ENCODE data around the gene ARFGAP3.
"Not testable (repeated sequence)": the region's sequence is repeated elsewhere in the genome, so short reads cannot be mapped to it uniquely, and the experiment has no call there.

The ARFGAP3 gene

GRCh38 chr22:42760806-42761565 lies 96.1 kb downstream of the ARFGAP3 start:
- DNase-seq, result no peak

GRCh38 chr22:42758931-42759629 lies 98.0 kb downstream of the ARFGAP3 start:
- DNase-seq, result no peak

GRCh38 chr22:42755553-42755952 lies 101.5 kb downstream of the ARFGAP3 start:
- DNase-seq, result not testable (repeated sequence)

DNA sequence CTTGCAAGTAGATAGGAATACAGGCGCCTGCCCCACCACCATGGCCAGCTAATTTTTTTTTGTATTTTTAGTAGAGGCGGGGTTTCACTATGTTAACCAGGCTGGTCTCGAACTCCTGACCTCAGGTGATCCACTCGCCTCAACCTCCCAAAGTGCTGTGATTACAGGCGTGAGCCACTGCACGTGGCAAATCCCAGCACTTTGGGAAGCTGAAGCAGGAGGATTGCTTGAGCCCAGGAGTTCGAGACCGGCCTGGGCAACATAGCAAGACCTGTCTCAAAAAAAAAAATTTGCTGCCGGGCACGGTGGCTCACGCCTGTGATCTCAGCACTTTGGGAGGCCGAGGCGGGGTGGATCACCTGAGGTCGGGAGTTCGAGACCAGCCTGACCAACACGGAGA lies 102.0 kb downstream of the ARFGAP3 start:
- DNase-seq, result not testable (repeated sequence)

GRCh38 chr22:42754658-42755057 lies 102.4 kb downstream of the ARFGAP3 start:
- no peak for DNase-seq

GRCh38 chr22:42752912-42753311 lies 104.2 kb downstream of the ARFGAP3 start:
- no peak for DNase-seq

DNA sequence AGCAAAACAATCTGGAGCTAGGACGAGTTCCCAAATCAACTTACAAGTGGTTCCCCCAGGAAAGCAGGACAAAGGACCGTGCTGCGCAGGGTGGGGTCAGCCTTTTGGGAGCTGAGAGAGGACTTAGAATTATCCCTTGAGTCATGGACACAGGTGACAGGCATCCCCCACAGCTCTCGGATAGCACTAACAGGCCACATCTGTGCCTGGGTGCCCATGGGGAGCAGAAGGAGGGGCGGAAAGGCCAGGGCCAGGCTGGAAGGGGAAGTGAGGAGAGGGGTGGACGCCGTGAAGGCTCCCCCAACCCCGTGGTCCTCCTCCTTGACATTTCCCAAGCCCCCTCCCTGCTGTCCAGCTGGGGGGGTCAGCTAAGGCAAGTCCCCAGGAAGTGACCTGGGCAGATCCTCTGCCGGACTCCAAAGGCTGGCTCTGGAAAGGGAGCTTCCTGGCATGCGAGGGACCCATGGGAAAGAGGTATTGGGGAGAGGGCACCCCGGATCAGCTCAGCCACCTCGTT lies 104.8 kb downstream of the ARFGAP3 start:
- DNase-seq, result no peak

DNA sequence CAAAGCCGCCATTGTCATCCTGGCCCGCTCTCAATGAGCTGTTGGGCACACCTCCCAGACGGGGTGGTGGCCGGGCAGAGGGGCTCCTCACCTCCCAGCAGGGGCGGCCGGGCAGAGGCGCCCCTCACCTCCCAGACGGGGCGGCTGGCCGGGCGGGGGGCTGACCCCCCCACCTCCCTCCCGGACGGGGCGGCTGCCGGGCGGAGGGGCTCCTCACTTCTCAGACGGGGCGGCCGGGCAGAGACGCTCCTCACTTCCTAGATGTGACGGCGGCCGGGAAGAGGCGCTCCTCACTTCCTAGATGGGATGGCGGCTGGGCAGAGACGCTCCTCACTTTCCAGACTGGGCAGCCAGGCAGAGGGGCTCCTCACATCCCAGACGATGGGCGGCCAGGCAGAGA lies 106.7 kb downstream of the ARFGAP3 start:
- not testable (repeated sequence) for DNase-seq

- no peak for DNase-seq
Measured at GRCh38 chr22:42747701-42748513, 109.2 kb downstream of the ARFGAP3 start.

All from NCI-H1092 (cell line).